GM21447 (cell line): ENCODE results near the gene ANKRD52.
"Not testable (repeated sequence)": the region's sequence is repeated elsewhere in the genome, so short reads cannot be mapped to it uniquely, and the experiment has no call there.

Experiments used
- ATAC-seq: cut with Tn5 transposase; IDR thresholded peaks from one replicate; pipeline ENCODE4 v1.9.1; 2021; ENCODE audit not compliant: unreplicated experiment

Gene ANKRD52

GRCh38 chr12:56274299-56274698 lies 16.1 kb upstream of the ANKRD52 start:
- no peak for ATAC-seq

- not testable (repeated sequence) for ATAC-seq
These were observed 14.3 kb upstream of the ANKRD52 start for GRCh38 chr12:56272468-56272867.

GRCh38 chr12:56271031-56271430 lies 12.8 kb upstream of the ANKRD52 start:
- no peak for ATAC-seq

GRCh38 chr12:56267443-56268071 lies 9.4 kb upstream of the ANKRD52 start:
- peak; percentile 19 for ATAC-seq

GRCh38 chr12:56266693-56267442 lies 8.7 kb upstream of the ANKRD52 start, which contains the start of gene COQ10A:
Gene COQ10A (plus strand): TSS chr12:56266942. CDS start chr12:56267119, 177 bp downstream.
- ATAC-seq = peak; percentile 81

- ATAC-seq = not testable (repeated sequence)
These were observed 8.0 kb upstream of the ANKRD52 start for GRCh38 chr12:56266068-56266692.

- ATAC-seq = not testable (repeated sequence)
These were observed 4.8 kb upstream of the ANKRD52 start for GRCh38 chr12:56262955-56263354.

GRCh38 chr12:56261503-56262232 lies 3.5 kb upstream of the ANKRD52 start:
- no peak for ATAC-seq

- no peak for ATAC-seq
These were observed 2.7 kb upstream of the ANKRD52 start for GRCh38 chr12:56260921-56261320.

- ATAC-seq = no peak
These were observed 2.2 kb upstream of the ANKRD52 start for GRCh38 chr12:56260380-56260779.

- ATAC-seq = peak; percentile 4
These were observed 618 bp upstream of the ANKRD52 start for GRCh38 chr12:56258820-56259183.

GRCh38 chr12:56257491-56258067 lies 605 bp downstream of the ANKRD52 start:
- ATAC-seq = peak; percentile 10

- no peak for ATAC-seq
These were observed 1.1 kb downstream of the ANKRD52 start for GRCh38 chr12:56257071-56257470.

GRCh38 chr12:56256326-56256960 lies 1.7 kb downstream of the ANKRD52 start:
- no peak for ATAC-seq

- ATAC-seq = no peak
These were observed 2.5 kb downstream of the ANKRD52 start for GRCh38 chr12:56255671-56256070.

GRCh38 chr12:56253091-56253490 lies 5.1 kb downstream of the ANKRD52 start:
- ATAC-seq = no peak

- no peak for ATAC-seq
These were observed 5.5 kb downstream of the ANKRD52 start for GRCh38 chr12:56252649-56253048.

- no peak for ATAC-seq
These were observed 9.5 kb downstream of the ANKRD52 start for GRCh38 chr12:56248711-56249110.

- no peak for ATAC-seq
These were observed 10.3 kb downstream of the ANKRD52 start for GRCh38 chr12:56247923-56248322.

- no peak for ATAC-seq
These were observed 13.7 kb downstream of the ANKRD52 start for GRCh38 chr12:56244494-56244893.
